Measurements from ENCODE around the gene VEGFA.

DNA sequence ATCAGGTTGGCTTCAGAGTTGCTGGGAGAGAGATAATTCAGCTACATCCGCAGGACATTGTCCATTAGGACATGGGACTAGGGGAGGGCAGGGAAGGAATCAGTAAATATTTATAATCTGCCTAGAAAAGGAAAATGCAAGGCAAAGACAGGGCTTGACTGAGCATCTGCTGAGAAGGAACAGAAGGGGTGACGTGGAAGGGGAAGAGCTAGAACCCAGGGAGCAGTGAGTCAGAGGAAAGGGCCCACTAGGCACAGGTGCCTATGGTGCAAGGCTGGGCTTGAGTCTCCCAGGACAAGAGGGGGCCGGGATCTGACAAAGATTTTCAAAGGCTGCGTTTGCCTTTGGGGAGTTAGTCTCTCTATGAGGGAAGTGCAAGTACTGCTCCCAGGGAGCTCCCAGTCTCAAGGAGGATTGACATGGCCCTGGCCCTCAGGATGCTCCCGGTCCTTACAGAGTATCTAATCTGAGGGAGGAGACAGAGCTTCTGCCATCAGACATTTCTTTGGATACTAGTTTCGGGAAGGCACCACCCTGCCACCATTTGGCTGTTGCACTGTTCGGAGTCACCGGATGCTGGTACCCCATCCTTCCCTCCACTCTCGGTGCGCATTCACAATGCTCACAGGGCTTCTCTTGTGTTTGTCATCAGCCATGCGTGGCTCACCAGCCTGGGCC is 21.9 kb downstream of the VEGFA start:
- TF ChIP-seq EZH2 (IDR thresholded peaks at IDR 0.05; ENCODE audit: insufficient read depth, poor library complexity, severe bottlenecking) (no peak), EZH2phosphoT487 (IDR thresholded peaks at IDR 0.05; ENCODE audit: insufficient read depth, low read depth) (no peak)

Measured in GM23248 (cell line).